Fibroblast of upper back skin (primary cell): ENCODE data around the gene GRM8.

Source experiments
- DNase-seq: peaks from one replicate; pipeline ENCODE4 v3.0.0-alpha.2; 2013

Gene GRM8

DNA sequence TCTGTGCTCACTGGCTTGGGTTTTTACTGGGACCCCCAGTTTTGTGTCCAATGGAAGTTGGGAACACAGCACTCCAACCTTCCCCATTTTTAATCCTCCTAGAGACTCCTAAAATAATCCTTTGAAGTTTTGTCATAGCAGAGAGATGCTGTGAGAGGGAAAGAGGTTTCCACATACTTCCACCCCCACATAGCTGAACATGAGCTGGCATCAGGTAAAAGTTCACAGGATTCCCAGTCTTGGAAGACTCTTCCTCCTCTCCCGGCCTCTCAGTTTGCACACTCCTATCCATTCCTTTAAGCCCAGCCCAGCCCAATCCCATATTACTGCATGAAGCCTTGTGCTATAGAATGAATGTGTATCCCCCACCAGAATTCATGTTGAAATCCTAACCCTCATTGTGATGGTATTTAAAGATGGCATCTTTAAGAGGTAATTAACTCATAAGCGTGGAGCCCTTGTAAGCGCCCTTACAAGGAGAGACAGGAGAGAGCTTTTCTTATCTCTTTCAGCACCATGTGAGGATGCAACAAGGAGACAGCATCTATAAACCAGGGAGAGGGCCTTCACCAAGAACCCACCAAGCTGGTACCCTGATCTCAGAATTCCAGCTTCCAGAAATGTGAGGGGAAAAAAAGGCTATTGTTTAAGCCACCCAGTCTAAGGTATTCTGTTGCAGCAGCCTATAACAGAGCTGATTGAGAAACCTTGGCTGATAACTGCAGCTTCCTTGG lies 22.4 kb downstream of the GRM8 start:
- no peak for DNase-seq

DNA sequence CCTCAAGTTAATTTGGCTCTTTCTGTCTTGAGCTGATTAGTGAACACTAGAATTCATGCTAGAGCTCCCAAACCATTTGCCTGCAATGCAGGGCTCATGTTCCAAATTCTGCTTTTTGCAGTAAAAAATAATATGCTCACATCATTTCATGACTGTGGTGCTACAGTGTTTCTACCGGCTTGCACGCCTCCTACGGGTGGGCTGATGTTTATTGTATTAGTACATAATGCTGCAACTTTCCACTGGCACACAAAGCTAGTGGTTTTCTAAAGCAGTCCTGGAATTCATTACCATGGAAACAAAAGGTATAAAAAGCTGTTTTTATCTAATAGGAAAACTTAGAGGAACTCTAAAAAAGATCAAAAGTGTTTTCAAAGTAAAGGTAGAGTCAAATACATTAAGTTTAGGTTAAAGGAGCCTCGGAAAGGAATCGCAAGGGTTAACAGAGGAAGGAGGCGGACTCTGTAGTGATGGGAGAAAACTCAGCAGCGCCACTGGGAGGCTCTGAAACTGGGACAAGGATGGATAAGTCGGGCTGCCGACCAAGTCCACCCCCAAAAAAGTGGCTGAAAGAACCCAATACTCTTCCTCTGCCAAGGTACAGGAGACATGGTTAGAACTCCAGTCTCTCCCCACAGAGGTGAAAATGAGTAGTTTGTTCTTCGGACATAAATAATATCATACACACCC lies 25.9 kb downstream of the GRM8 start:
- no peak for DNase-seq

DNA sequence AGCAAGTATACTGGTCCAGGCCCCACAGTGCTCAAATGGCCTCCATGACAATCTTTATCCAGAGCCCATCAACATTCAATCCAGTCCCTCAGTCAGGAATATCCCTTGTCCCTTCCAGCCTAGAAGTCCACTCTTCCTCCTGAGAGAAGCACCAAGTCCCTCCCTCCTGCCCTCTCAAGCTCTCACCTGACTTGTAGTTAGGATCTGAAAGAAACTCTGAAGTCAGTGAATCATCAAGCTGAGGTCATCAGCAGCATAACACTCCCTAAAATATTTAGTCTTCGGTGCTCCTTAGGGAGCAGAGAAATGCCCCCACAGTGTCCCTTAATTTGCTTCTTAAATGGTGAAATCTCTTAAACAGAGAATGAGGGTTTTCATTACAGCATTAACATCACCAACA lies 31.0 kb downstream of the GRM8 start:
- DNase-seq = no peak

DNA sequence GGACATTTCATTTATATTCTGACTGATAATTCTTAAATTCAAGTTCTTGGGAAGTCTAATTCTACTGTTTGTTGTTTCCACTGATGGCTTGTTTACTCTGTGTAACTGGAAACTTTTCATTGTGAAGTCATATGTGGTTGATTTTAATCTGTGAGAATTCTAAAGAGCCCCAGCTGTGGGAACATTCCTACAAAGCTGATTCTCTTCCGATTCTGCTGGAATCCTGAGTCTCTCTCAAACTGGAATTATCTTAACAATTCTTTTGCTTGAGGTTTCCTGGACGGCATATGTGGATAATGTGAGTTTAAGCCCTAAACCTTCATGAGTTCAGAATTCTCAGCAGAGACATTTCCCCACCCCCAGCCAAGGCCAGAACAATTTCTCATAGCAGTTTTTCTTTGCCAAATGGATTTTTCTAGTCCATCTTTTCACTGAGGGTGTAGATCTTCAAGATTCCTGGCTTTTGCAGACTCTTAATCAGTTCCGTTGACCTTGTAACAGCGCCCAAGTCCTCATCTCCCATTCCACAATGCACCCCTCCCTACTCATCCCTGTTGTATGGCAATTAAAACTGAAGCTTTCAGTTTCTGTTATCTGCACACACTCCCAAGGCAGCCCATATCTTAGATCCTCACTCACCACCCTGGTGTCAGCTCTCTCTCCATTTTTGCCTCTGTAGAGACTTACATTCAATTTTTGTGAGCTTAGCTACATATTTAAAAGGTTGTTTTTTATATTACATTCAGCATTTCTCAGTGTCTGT lies 37.6 kb downstream of the GRM8 start:
- no peak for DNase-seq

DNA sequence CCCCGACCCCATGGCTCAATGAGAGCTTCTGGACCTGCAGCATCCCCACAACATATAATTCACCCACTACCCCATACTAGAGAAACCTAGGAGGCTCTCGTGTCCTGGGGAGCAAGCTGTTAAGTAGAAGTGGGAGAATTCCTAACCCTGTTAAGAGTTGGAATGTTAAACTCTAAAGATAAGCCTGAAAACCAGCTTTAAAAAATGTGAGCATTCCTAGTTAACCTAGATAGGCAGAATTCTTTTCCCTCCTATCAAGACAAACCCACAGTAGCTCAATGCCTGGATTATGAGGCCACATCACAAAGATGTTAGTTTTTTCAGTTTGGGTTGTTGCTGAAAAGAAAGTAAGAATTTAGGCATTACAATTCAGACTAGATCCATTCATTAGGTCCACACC lies 42.9 kb downstream of the GRM8 start:
- no peak for DNase-seq

DNA sequence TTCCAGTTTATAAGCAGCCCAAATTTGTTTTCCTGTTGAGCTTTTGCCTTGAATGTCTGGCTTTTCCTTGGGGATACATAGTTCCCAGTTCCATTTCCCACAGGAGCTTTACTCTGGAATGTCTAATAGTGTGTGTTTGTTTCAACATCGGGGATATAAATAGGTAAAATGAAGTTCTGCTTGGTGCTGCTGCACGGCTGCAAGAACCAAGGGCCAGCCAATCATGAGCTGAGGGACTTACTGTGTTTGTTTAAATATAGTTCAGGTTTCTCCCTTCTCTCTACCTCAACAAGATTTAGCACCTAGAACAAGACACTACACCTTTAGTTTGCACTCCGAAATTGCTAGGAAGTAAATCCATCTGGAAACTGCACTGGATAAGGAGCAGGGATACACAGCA lies 43.9 kb downstream of the GRM8 start:
- no peak for DNase-seq

DNA sequence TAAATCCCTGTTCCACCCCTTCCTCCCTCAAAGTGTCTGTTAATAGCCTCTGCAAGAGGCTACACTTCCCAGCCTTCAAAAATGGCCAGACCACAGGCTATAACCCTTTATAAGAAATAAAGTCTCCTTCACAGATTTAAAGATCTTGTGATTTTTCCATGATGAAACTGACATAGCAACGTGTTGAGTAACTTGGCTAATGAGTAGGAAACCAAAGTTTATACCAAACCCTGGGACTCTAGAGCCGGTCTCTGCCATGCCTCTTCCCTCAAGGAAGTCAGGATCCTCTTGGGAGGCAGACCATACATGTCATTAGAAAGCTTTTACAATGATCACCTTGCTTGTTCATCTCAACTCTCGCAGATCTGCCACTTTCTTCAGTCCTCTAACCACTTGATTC lies 44.4 kb downstream of the GRM8 start:
- no peak for DNase-seq

DNA sequence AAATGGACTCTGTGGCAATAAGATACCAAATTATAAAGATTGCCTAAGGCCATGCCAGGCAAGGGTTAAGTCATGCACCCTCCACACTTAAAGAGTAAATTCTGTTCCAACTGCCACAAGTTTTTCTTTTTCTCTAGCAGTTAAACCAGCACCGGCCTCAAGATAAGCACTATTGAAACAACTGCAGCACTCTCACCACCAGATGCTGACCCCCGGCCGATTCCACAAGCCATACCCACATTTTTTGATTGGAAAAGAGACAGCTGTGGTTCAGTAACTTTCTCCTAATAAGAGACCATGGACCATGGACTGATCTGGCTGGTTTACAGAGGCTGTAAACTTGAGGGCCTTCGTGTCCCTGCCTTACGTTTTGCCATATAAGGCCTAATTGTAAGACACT lies 44.9 kb downstream of the GRM8 start:
- no peak for DNase-seq

DNA sequence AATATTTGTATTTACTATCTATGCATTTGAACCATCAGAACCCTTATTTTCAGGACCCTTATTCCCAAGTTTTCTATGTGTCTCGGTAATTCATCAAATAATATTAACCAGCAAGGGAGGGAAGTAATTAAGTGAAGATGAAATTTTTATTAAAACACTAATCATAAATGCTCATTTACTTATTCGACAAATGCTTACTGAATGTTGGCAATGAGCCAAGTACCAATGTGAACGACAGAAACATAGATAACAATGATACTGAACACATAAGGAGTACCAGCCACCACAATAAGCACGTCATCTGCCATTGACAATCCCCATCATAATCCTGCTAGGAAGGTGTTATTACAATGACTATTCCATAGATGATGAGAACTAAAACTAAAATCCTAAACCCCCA lies 45.5 kb downstream of the GRM8 start:
- no peak for DNase-seq

DNA sequence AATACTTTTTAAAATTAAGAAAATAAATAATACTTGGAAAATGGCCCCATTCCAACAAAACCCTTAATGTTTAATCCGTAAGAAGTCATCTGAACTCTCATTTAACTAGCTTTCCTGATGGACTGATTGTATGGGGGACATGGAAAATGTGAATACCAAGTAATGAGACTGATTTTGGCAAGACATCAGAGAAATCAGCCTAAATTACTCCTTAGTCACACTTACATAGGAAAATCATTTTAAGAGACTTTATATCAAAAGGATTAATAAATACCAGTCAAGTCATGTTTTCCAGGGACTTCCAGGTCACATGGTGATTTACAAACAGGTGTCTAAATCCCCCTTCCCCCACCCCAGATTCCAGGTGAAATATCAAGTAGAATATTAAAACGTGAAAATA lies 58.2 kb downstream of the GRM8 start:
- DNase-seq = no peak

DNA sequence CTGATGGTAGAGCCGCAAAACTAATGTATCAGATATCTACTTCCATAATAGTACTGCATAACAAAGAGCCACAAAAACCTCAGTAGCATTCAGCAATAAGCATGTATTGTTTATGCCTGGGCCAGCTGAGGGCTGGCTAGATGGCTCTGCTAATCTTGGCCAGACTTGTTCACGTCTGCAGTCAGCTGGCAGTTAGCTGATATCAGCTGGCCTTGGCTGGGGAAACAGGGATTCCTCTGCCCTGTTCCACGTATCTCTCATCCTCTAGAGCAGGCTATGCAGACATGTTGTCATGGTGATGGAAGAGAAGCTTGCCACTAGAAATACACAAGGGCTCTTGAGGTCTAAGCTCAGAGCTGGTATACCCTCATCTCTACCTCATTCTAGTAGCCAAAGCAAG lies 62.9 kb downstream of the GRM8 start:
- DNase-seq = no peak

DNA sequence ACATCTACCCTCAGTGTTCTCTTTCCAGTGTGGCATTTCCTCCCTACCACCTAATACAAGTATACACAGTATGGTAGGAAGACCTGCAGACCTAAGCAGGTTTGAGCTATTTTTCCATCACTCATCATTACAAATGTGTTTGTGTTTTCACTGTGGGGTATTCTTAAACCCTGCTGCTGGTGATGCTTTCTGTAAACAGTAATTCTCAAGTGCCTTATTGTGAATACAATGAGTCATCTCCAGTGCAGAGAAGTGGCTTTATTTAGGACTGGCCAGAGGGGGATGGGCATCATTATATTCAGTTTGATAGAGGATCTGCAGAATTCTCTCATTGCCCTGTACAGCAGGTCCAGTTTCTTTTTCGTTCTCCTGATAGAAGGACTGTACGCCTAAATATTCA lies 63.7 kb downstream of the GRM8 start:
- no peak for DNase-seq

DNA sequence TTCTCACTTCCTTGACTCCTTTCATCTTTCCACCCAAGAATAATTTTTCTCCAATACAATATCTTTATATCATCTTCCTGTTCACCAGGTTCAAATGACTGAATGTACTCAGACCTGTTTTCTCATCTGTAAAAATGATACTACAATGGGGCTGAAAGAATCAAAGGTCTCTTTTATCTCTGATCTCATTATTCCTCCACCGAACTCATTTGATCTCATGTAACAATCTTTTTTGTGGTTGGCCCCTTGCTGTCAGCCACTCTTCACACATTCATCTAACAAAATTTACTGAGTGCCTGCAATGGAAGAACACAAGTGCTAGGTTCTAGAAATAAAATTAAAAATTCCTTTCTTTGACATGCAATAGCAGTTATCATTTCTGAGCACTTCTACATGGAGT lies 65.0 kb downstream of the GRM8 start:
- no peak for DNase-seq

DNA sequence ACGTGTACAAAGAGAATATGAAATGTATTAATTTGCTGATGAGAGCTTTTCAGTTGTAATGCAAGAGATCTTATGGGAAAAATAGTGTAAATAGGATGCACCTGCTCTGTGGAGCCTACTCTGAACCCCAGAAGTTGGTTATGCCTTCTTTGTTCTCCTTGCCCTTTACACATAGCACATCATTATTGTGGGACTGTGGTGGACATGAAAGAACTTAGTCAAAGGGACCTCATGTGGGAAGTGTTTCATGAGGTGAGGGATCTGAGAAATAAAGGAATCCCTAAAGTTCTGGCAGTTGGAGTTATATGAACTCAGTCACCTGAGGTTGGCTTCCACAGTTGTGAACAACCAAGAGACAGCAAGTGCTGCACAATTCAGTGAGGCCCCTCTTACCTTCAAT lies 66.1 kb downstream of the GRM8 start:
- no peak for DNase-seq

DNA sequence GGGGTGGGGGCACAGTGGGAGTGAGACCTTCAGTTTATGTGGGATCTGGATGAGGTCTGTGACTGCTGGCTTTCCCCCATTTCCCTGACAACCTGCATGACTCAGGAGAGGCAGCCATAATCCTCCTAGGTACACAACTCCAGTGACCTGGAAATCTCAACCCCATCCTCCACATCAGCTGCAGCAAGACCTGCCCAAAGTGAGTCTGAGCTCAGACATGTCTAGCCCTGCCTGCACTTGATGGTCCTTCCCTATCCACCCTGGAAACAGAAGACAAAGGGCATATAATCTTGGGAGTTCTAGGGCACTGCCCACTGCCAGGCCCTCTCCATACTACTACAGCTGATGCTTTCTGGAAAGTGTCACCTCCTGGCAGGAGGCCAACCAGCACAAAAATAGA lies 75.6 kb downstream of the GRM8 start:
- no peak for DNase-seq

DNA sequence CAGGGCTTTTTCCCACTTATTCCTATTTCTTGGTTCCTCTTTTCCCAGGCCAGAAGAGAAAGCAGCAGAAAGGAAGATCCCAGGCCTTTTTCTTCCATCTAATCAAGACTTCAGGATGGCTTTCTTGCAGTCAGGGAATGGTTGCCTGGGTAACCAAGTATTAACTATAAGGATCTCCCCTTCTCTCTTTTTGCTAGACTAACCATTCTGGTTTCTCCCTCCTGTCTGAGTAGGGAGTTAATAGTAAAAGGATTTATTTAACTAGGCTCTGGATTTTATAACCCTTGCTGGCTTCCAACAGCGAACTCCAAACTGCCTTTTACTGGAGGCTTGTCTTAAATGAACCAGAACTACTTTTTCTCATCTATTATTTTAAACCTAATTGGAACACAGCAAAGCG lies 90.4 kb downstream of the GRM8 start:
- DNase-seq = no peak

DNA sequence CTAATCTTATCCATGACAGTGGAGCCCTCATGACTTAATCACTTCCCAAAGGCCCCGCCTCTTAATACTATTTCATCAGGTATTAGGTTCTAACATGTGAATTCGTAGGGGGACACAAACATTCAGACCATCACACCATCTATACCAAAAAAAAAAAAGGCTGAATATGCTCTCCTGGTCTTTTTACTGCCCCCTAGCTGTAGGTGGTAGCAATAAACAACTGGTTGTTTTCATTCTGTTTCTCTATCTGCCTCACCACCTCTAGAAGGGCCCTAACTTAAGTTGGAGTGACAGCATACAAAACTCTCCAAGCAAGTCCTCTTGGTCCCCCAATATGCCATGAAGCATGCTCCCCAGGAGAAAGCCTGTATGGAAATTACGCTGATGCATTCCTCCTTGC lies 94.1 kb downstream of the GRM8 start:
- DNase-seq = no peak

DNA sequence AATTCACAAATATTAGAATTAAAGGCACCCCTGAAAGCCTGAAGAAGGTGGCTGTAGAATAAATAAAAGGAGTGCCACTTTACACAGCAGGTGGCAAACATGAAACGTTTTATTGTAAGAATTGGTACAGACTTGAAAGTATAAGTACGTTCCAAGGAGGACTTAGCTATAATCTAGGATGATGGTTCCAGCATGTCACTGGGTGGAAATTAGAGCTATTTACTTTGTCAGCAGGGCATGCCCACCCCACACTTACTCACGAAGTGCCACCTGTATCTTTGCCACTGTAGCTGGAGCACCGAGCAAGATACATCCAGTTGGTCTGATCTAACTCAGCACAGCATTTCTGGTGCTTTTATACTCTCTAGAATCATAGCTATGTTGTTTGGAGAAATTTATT lies 97.8 kb downstream of the GRM8 start:
- no peak for DNase-seq

DNA sequence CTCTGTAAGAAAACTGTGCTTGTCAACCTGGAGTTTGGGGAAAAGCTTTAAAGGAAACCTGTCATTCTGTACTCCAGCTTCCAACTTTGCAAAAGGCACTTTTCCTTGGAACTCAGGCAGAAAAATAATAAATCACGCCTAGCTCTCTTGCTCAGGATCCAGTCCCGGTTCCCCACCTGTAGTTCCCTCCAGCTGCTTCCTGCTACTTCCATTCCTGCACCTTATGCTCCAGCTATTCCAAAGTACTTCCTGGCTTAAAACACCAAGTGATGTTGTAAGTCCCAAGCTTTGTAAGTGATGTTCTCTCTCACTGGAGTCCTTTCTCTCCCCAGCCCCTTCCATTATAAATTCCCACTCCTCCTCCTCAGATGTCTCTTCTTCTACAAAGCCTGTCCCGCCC lies 98.6 kb downstream of the GRM8 start:
- no peak for DNase-seq

DNA sequence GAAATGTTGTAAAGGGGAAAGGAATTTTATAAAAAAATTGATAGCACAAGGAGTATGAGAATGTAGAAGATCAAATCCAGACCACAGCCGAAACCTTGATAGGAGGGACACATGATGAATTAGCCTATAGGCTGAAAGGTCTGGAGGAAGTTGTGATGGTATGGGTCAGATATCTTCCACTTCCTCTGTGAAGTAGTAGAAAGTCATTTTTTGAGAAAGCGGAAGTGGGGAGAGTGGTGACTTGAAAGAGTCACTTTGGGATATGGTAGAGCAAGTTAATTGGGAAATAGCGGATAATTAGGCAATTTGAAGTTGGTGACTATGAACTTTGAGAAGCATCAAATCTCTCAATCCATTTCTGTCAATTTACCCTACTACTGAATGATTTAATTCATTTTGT lies 99.4 kb downstream of the GRM8 start:
- no peak for DNase-seq

DNA sequence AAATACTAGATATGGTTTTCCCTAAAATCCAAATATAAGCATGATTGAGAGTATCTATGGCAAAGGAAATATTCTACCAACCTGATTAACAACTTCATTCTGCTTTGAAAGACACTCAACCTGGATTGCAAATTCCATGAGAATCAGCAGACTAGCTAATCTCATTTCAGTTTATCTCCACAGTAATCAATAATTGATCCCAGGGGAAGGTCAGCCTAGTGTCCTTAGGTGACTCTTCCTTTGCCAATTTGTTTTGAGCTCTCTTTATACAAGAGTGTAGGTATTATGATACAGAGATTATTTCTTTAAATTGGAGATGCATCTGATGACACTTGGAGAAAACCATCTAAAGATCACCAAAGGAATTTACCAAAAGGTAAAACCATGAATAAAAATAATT lies 100.3 kb downstream of the GRM8 start:
- no peak for DNase-seq

DNA sequence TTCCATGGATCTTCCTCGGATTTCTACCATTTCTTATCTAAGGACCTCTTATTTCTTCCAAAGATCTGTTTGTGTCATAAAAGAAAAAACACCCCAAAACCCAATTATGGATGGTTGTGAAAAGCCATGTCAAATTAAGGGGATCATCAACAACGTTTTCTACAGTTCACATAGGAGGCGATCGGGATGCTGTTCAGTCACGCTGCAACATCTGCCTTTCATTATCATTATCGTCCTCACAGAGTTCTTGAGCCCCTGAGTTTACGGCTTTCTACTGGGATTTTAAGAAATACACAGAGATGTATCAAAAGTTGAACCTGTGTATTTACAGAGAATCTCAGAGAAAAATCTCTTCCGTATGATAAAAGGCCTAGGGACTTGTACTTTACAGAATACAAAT lies 101.4 kb downstream of the GRM8 start:
- no peak for DNase-seq

DNA sequence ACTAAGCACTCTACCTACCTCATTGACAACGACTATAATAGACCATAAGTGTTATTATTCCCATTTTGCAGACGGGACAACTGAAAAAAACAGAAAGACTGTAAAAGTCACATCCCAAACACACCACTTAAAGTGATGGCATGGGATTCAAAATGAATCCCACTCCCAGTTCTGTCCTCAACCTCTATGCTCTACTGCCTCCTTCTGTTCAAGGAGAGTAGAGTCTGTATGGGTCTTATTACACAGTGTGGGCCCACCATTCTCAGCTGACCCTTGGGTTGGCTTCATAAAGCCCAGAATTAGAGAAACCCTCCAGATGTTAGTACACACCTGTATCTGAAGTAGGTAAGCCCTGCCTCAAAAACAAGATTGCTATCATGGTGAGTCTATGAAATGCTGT lies 102.2 kb downstream of the GRM8 start:
- DNase-seq = no peak
